Peyer's patch (tissue), 4 donors: ENCODE results near the gene KATNBL1.

Experiments
- POLR2A ChIP-seq, 2 donors: fragments of 450-650 bp; IDR thresholded peaks; one replicate each; pipeline ENCODE4 v1.5.1; 2017; ENCODE audit warnings: antibody characterized with exemption in 2 of 2, mild to moderate bottlenecking in 2 of 2, moderate library complexity in 2 of 2
- TF ChIP-seq, protein P1 (sequence below), 6 experiments: fragments of 450-650 bp in 4 of 6; fragments of 200-600 bp in 2 of 6; sonication (generic) in 1 of 6; IDR thresholded peaks; one replicate each; pipeline ENCODE4 v1.5.1; 2017 to 2019; ENCODE audit warnings: antibody characterized with exemption in 6 of 6, mild to moderate bottlenecking in 3 of 6, moderate library complexity in 1 of 6

DNA sequence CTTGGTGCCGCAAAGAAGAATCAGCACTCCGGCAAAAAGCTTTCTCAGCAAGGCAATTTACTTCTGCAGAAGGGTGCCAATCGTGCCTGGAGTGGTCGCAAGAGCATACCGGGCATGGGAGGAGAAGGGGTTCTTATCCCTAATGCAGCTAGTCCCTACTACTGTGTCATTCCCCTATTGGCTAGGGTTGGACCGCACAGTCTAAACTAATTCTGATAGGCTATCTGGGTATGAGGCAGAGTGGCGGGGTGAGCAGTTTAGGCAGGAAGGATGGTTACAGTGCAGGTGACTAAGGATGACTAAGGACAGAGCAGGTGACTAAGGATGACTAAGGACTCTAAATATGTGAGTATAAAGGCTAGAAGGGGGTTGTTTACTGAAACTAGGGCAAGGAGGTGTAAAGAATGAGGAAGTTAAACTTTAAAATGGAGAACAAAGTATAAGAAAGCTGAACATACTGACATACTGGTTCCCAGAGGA, 55.1 kb downstream of the KATNBL1 start:
- TF ChIP-seq, protein P1, sequence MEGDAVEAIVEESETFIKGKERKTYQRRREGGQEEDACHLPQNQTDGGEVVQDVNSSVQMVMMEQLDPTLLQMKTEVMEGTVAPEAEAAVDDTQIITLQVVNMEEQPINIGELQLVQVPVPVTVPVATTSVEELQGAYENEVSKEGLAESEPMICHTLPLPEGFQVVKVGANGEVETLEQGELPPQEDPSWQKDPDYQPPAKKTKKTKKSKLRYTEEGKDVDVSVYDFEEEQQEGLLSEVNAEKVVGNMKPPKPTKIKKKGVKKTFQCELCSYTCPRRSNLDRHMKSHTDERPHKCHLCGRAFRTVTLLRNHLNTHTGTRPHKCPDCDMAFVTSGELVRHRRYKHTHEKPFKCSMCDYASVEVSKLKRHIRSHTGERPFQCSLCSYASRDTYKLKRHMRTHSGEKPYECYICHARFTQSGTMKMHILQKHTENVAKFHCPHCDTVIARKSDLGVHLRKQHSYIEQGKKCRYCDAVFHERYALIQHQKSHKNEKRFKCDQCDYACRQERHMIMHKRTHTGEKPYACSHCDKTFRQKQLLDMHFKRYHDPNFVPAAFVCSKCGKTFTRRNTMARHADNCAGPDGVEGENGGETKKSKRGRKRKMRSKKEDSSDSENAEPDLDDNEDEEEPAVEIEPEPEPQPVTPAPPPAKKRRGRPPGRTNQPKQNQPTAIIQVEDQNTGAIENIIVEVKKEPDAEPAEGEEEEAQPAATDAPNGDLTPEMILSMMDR (IDR thresholded peaks at IDR 0.05), result no peak
- TF ChIP-seq POLR2A (IDR thresholded peaks at IDR 0.05), result no peak
